GM19452 (cell line): Measurements from ENCODE around the gene BRIP1.

Source experiments
- ATAC-seq: cut with Tn5 transposase; IDR thresholded peaks from one replicate; pipeline ENCODE4 v1.9.1; 2021; ENCODE audit not compliant: unreplicated experiment

BRIP1 gene

GRCh38 chr17:61764846-61765245 lies 98.5 kb downstream of the BRIP1 start:
- ATAC-seq = no peak

DNA sequence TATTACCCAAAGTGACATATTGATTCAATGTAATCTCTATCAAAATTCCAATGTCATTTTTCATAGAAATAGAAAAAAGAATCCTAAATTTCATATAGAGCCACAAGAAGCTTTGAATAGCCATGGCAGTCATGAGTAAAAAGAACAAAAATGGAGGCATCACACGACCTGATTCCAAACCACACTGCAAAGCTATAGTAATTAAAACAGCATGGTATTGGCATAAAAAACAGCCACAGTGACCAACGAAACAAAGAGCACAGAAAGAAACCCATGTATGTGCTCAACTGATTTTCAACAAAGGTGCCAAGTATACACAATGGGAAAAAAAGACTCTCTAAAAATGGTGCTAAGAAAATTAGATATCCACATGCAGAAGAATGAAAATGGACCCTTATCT lies 101.5 kb downstream of the BRIP1 start:
- no peak for ATAC-seq

GRCh38 chr17:61759362-61759761 lies 104.0 kb downstream of the BRIP1 start:
- ATAC-seq = no peak

GRCh38 chr17:61758430-61758829 lies 104.9 kb downstream of the BRIP1 start:
- ATAC-seq = no peak

- ATAC-seq = peak; percentile 79
Observed at GRCh38 chr17:61757168-61757567, 106.2 kb downstream of the BRIP1 start.

- ATAC-seq = no peak
Observed at GRCh38 chr17:61756561-61756960, 106.8 kb downstream of the BRIP1 start.

DNA sequence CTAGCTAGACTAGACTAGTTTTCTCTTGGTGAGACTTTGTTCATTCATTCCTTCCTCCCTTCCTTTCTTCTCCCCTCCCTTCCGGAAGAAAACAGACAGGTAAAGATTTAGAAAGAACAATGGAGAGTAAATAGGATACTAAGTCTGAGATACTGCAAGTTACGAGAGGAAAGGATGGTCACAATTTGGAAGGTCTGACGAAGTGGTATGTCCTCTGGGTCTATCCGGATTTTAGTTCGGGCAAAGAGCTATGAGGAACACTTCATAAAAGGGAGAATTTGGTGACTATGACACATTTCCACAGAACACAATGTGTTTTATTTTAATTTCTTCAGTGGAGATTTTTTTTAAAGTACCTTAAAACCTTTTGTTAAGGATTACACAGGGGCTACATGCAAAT lies 107.7 kb downstream of the BRIP1 start:
- no peak for ATAC-seq

DNA sequence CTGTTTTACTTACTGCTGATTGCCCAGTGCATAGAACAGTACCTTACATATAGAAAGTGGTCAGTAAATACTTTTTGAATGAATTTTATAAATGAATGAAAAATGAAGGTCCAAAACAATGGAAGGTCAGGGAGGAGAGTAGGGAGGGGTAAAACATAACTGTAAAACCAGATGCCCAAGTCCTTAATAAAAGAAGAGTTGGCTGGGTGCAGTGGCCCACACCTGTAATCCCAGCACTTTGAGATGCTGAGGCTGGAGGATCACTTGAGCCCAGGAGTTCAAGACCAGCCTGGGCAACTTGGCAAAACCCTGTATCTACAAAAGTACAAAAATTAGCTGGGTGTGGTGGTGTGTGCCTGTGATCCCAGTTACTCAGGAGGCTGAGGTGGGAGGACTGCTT lies 108.2 kb downstream of the BRIP1 start:
- no peak for ATAC-seq

- no peak for ATAC-seq
Observed at GRCh38 chr17:61754124-61754523, 109.2 kb downstream of the BRIP1 start.

DNA sequence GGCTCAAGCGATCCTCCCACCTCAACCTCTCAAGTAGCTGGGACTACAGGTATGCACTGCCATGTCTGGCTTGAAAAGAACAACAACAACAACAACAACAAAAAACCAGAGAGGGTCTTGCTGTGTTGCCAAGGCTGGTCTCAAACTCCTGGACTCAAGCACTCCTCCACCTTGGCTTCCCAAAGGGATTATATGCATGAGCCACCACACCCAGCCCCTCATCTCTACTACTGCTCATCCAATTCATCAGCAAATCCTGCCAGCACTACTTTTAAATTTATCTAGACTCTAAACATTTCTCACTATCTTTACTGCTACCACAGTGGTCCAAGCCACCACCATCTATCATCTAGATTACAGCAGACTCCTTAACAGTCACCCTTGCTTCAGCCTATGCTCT lies 109.6 kb downstream of the BRIP1 start:
- no peak for ATAC-seq

GRCh38 chr17:61750656-61751055 lies 112.7 kb downstream of the BRIP1 start:
- ATAC-seq = peak; percentile 95

- ATAC-seq = no peak
Observed at GRCh38 chr17:61749823-61750404, 113.4 kb downstream of the BRIP1 start.

GRCh38 chr17:61746248-61746985 lies 116.9 kb downstream of the BRIP1 start:
- no peak for ATAC-seq

DNA sequence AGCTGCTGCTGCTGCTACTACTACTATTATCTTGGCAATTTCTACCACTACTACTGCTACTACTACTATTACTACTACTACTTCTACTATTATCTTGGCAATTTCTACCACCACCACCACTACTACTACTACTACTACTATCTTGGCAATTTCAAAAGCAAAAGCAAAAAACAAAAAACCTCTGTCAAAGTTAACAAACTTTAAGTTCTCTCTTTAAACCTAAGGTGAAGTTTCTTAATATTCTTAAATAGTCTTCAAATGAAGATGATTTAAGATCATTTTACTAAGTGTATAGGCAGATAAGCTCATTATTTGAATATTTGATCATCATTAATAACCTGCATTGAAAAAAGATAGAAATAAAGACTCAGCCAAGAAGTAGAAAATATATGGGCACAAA lies 118.5 kb downstream of the BRIP1 start:
- ATAC-seq = no peak

GRCh38 chr17:61744252-61744651 lies 119.1 kb downstream of the BRIP1 start:
- ATAC-seq = no peak

DNA sequence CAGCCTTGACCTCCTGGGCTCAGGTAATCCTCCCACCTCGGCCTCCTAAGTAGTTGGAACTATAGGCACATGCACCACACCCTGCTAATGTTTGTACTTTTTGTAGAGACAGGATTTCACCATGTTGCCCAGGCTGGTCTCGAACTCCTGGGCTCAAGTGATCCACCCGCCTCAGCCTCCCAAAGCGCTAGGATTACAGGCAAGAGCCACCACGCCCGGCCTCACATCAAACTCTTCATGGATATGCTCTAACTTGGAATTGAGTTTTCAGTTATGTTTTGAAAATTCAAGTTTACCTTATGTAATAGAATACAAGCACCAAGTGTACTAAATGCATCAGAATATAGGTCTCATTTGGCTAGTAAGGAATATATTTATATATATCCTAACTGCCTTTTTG lies 119.6 kb downstream of the BRIP1 start:
- ATAC-seq = no peak

- ATAC-seq = no peak
Observed at GRCh38 chr17:61739002-61739401, 124.3 kb downstream of the BRIP1 start.

- ATAC-seq = no peak
Observed at GRCh38 chr17:61738249-61738648, 125.1 kb downstream of the BRIP1 start.

DNA sequence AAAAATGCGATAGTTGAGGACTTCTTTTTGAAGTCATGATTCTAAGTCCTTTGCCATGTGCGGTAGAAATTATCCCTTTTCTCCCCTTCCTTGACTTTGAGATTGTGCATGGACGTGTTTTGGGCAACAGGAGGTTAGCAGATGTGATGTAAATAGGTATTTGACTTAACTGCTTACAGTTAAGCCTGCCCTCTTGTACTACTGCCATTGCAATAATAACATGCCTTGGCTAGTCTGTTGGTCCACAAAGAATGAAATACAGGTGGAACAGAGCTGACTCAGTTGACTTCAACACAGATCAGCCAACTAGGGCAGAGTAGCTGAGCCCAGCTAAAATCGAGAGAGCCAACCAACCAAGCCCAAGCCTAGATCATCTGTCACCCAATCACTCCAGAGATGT lies 125.5 kb downstream of the BRIP1 start:
- no peak for ATAC-seq

DNA sequence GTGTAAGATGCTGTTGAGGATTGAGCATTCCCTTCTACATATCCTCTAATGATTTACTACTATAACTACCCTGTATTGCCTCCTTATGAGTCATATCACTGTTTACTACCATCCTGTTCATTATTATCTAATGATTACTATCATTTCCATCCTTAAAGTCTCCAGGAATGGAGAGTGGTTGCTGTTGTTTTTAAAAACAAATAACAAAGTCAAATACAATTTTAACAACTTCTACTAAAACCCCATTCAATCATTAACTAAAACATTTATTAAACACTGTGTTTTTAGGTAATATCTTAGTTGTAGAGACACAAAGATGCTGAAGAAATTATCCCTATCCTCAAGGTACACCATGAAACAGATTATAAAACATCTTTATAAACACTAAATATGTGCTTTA lies 126.9 kb downstream of the BRIP1 start:
- no peak for ATAC-seq

DNA sequence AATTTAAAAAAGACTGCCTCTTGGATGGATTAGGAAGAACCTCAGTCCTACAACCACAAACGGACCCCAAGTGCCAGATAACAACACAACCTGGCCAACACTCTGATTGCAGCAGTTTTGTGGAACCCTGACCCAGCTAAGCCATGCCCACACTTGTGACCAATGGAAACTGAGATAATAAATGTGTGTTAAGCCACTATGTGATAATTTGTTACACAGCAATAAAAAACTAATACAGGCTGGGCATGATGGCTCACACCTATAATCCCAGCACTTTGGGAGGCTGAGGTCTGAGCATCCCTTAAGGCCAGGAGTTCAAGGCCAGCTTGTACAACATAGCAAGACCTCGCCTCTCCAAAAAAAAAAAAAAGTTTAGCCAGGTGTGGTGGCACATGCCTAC lies 127.5 kb downstream of the BRIP1 start:
- no peak for ATAC-seq

DNA sequence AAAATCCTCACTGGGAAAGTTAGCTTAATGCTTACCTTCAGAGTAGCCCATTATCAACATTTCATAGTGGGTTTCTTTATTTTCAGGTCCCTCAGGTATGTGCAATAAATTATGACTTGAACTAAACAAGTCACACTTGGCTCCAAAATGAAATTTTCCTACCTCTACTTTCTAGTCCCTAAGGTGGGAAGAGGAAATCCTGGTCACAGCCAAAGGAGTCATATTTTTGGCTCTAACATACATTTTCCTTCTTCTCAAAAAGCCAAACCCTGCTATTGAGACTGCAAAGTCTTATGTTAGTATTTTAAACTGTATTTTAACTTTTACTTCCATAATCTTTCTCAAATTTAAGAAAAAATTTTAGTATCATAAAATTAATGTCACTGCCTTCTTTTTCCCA lies 128.9 kb downstream of the BRIP1 start:
- no peak for ATAC-seq

- no peak for ATAC-seq
Observed at GRCh38 chr17:61734012-61734411, 129.3 kb downstream of the BRIP1 start.
